GM18502 (cell line): Measurements from ENCODE around the gene SNAI3.

Experiments used
- ATAC-seq: cut with Tn5 transposase; IDR thresholded peaks from one replicate; pipeline ENCODE4 v1.9.1; 2021; ENCODE audit warnings: mild to moderate bottlenecking; ENCODE audit not compliant: unreplicated experiment, poor library complexity

The SNAI3 gene

GRCh38 chr16:88721815-88722755, 35.8 kb upstream of the SNAI3 start:
- ATAC-seq, result no peak

GRCh38 chr16:88721236-88721635, 34.9 kb upstream of the SNAI3 start:
- ATAC-seq, result no peak

- no peak for ATAC-seq
Measured at GRCh38 chr16:88720396-88720970, 34.2 kb upstream of the SNAI3 start.

GRCh38 chr16:88719933-88720296, 33.6 kb upstream of the SNAI3 start:
- no peak for ATAC-seq

GRCh38 chr16:88719267-88719932, 33.1 kb upstream of the SNAI3 start:
- no peak for ATAC-seq

GRCh38 chr16:88718178-88718577, 31.9 kb upstream of the SNAI3 start:
- ATAC-seq, result no peak

- no peak for ATAC-seq
Measured at GRCh38 chr16:88716601-88717001, 30.3 kb upstream of the SNAI3 start.

- ATAC-seq, result no peak
Measured at GRCh38 chr16:88716201-88716600, 29.9 kb upstream of the SNAI3 start.

GRCh38 chr16:88715312-88716190, 29.2 kb upstream of the SNAI3 start:
- ATAC-seq, result no peak

GRCh38 chr16:88714420-88715302, 28.4 kb upstream of the SNAI3 start:
- ATAC-seq, result no peak

- ATAC-seq, result no peak
Measured at GRCh38 chr16:88713568-88714419, 27.5 kb upstream of the SNAI3 start.

- ATAC-seq, result no peak
Measured at GRCh38 chr16:88713054-88713453, 26.7 kb upstream of the SNAI3 start.

- ATAC-seq, result no peak
Measured at GRCh38 chr16:88712362-88712979, 26.2 kb upstream of the SNAI3 start.

- ATAC-seq, result no peak
Measured at GRCh38 chr16:88711750-88712340, 25.5 kb upstream of the SNAI3 start.

- ATAC-seq, result no peak
Measured at GRCh38 chr16:88710556-88710955, 24.2 kb upstream of the SNAI3 start.

- no peak for ATAC-seq
Measured at GRCh38 chr16:88706965-88707826, 20.9 kb upstream of the SNAI3 start.
